Head of caudate nucleus (tissue), 42 donors: Measurements from ENCODE around the gene TOR2A.

Source experiments
- DNase-seq, 42 donors: peaks; one replicate each; pipeline versions ENCODE4 v3.0.0 to v3.0.0-alpha.2; 2020 to 2021; ENCODE audit warnings: mixed read lengths in 7 of 42
- intact Hi-C: fragments of 100-400 bp; cut with DNase I; formaldehyde crosslinking; loops from one replicate; pipeline ENCODE4 v1.15.0; 2022

TOR2A gene

GRCh38 chr9:127690735-127691134, 44.4 kb downstream of the TOR2A start:
- DNase-seq, result peak in 12 of 42 donors; percentile 27 to 60 (median 42)
- intact Hi-C loops, result no loop called here

GRCh38 chr9:127689329-127690000, 45.6 kb downstream of the TOR2A start:
- peak in 1 of 42 donors; percentile 30 for DNase-seq
- intact Hi-C loops, result no loop called here

GRCh38 chr9:127686461-127687393, 48.4 kb downstream of the TOR2A start:
- intact Hi-C loops, result no loop called here
- DNase-seq, result peak in 11 of 42 donors; percentile 21 to 68 (median 39)

- no peak for DNase-seq
- intact Hi-C loops, result no loop called here
Observed at GRCh38 chr9:127684576-127684975, 50.5 kb downstream of the TOR2A start.

- intact Hi-C loops, result no loop called here
- DNase-seq, result no peak
Observed at GRCh38 chr9:127683723-127684122, 51.4 kb downstream of the TOR2A start.

GRCh38 chr9:127682351-127683136, 52.5 kb downstream of the TOR2A start:
- intact Hi-C loops, result no loop called here
- DNase-seq, result no peak
